GM21390 (cell line): ENCODE measurements around the gene ADAM10.

Source experiments
- ATAC-seq: cut with Tn5 transposase; IDR thresholded peaks from one replicate; pipeline ENCODE4 v1.9.1; 2021; ENCODE audit not compliant: unreplicated experiment

ADAM10 gene

DNA sequence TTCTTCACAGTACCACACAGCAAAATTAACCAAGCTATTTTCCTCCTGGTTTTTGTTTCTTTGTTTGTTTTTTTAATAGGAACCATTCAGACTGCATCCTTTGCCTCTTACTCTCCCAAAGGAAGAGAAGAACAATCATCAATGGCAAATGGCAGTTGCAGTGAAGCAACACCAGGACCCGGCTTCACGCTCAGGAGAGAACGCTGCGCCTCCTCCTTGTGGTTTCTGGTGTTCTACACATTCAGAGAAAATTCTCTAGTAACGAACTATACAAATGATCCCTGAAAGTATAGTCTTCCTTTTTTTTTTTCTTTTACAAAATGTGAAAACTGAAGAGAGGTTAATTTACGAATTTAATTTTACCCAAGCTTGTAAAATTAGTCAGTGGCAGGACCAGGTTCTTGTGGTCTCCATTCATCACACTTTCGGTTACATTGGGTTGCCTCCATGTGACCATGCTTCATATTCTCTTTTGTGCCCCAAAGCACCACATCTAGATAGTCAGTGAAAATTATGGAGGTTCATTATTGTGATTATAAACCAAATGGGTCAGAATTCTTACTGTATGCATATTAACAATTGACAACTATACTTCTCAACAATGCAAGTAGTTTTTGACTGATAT is 11.0 kb upstream of the ADAM10 start:
- no peak for ATAC-seq

DNA sequence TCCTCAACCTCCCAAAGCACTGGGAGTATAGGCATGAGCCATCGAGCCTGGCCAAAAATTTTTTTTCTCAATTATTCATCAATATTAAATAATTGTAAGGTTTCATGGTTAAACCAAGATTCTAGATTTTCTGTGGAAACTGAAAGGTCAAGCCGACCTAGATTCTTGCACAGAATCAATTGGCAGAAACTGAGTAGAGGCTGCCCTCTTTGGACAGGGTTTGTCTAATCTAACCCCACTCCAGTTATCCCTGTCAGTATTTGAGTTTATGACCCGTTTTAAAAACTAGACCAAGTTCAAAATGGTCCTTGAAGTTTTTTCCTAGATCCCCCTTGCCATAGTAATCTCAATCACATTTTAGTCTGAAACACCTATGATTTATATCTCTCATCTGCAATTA is 8.6 kb upstream of the ADAM10 start:
- ATAC-seq: no peak

DNA sequence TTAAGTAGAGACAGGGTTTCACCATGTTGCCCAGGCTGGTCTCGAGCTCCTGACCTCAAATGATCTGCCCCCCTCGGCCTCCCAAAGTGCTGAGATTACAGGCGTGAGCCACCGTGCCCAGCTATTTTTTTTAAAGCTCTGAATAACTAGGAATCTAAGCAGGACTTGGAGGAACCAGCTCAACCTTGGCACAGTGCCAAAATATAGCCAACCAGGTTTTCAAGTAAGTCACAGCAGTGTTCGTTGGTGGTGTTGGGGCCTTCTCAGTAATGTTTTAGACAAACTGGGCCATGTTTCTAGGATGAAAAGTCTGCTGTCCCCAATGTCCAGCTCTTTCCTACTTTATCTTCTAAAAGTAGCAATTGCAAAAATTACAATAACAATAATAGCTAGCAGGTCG is 6.4 kb upstream of the ADAM10 start:
- ATAC-seq: no peak

DNA sequence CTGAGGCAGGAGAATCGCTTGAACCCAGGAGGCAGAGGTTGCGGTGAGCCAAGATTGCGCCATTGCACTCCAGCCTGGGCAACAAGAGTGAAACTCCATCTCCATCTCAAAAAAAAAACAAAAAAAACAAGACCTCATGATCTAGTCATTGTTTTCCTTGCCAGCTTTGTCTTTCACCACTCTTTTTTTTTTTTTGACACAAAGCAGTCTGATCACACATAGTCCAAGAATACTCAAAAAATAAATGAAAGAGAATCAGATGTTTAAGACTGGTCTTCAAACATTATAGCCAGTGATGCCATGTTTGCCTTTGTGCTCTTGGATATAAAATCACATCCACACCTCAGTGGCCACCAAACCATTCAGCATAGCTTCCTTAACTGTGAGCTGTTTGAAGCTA is 5.8 kb upstream of the ADAM10 start:
- no peak for ATAC-seq

DNA sequence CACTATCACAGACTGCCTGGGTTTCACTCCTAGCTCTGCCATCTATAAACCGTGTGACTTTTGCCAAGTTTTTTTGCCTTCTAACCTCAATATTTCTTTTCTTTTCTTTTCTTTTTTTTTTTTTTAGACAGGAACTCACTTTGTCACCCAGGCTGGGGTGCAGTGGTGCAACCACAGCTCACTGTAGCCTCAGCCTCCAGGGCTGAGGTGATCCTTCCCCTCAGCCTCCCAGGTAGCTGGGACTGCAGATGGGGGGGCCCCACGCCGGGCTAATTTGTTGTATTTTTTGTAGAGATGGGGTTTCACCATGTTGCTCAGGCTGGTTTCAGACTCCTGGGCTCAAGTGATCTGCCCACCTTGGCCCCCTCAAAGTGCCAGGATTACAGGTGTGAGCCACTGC is 3.2 kb upstream of the ADAM10 start:
- ATAC-seq: no peak

DNA sequence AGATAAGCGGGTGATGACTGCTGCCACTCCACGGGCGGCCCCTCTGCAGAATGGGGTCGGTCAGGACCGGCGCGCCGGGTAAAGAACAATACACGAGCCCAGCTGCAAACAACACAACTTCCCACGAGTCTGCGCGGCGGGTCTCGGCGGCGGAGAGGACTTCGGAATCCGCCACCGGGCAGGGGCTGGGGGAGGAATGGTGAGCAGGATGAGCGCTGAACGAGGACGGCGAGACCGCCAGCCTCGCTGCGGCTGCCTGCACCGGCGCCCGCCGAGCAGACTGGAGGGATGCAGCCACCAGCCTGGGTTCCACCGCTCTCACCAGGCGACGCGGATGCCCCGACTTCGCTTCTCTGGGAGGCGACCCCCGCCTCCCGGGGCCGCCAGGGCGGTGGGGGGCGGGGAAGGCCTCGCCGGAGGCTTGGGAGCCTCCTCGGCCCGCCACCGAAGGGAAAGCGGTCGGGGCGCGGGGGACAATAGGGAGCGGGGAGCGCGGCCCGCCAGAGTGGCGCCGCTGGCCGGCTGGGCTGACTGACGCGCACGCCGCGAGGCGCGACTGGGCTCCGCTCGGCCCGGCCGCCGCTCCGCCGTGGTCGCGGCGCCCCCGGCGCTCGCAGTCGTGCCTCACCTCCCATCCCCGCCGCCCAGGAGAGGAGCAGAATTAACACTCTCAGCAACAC is 515 bp downstream of the ADAM10 start:
- peak; percentile 26 for ATAC-seq

DNA sequence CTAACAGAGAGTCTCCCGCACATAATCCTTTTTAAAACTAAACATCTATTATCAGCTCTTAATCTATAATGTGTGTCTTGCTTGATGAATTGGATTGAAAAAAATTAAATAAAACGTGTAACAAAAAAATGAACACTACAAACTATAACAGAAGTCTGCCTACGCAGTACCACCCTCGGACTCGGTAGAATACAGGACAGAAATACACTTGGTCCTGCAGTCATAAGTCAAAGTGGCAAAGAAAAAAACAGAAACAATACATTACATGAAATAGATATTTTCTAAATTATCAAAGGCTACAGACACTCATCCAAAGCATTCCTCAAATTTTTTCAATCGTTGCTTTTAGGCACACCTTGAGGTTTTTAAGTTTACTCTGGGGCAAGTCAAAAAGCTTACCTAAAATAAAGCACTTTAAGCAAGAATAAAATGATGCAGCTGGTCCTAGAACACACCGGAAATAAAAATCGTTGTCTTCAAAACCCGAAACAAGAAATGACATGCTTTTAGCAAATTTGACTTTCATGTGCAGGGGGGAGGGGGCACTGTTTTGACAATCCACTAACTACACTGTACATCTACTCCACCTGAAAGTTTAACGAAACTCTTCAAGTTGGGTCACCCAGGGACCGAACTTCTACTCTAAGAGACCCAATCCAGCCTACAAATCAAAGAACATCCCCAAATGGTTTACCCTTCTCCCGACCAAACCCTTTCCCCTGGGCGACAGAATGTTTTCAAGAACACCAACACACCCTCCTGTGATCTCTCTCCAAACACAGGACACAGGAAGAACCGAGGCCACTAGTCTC is 1.3 kb downstream of the ADAM10 start:
- peak; percentile 8 for ATAC-seq

DNA sequence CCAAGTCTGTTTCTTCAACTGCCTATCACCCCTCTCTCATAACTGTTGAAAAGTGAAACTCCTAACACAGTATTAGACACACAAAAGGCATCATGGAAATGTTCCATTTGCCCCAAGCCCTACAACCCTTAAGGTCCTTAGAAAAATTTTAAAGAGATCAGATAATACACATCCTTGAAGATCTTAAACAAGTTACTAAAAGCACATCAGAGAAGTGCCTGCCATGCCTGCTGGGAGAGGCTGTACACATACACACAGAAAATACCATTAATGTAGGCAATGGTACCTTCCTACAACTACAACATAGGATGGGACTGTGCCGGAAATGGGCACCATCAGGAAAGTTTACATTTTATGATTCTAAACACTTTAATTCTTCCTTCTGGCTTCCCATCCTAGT is 3.3 kb downstream of the ADAM10 start:
- ATAC-seq: no peak

DNA sequence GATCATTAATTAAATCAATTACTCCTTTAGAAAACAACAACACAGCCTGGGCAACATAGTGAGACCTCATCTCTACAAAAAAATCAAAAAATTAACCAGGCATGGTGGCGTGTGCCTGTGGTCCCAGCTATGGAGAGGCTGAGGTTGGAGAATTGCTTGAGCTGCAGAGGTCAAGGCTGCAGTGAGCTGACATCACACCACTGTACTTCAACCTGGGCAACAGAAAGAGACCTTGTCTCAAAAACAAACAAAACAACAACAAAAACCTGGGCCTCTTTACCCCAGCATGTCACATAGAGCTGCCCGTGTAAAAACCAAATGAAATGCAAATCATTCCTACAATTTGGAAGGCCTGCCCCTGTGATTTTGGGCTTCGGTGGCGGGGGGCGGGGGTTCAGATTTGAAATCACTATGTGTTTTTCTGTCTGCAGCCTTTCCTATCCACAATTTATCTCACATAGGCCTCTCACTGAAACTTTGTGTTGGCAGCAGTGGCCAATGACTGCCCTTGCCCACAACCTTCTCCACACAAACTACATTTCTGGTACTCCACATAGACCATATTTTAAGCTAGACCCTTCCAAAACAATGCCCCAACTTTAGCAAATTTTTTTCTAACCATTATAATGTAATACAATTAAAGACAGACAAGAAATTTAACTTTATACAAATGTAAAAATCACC is 6.5 kb downstream of the ADAM10 start:
- ATAC-seq: no peak

DNA sequence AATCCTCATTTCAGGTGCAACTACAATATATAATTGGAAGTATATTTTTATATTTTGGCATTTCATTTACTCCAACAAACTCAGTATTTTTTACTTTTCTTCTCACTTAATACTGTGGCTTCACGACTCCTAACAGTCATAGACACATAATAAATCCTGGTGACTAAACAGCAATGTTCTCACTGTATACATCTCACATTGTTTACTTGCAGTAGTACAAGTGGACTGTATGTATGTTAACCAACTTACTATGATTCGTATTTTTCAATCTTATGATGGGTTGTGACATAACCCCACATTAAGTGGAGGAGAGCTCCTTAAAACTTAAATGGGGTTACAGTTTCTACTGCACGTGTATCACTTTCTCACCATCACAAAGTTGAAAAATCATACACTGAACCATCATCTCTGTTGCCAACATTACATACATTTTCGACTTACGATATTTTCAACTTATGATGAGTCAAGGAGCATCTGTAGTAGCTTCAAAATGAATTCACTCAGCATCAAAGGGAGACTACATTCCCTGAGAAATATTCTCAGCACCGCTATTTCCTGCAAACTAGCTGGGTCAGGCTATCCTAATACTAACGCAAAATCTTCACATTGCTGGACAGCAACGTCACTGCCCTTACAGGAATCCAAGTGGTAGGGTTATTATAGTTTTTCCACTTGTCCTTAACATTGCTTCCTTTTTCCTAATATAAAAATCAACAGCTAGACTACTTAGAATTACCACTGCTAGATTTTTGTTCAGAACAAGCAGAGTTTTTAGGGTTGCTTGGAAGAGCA is 7.3 kb downstream of the ADAM10 start:
- no peak for ATAC-seq

DNA sequence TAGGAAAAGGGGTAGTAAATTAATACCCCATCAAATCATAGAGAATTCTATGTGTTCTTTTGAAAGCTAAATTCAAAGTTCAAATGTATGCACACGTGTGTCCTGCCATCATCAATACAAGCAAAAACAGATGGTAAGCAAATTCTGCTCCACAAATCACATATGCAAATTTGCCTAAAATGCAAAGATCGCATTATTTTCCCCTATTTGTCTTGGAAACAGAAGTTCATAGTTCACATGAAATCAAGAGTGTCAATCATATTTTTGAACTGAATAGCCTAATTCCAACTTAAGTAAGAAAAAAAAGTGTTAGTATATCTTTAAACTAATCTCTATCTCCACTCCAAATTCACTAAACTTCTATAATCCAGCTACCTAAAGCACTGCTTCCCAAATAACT is 8.5 kb downstream of the ADAM10 start:
- no peak for ATAC-seq

DNA sequence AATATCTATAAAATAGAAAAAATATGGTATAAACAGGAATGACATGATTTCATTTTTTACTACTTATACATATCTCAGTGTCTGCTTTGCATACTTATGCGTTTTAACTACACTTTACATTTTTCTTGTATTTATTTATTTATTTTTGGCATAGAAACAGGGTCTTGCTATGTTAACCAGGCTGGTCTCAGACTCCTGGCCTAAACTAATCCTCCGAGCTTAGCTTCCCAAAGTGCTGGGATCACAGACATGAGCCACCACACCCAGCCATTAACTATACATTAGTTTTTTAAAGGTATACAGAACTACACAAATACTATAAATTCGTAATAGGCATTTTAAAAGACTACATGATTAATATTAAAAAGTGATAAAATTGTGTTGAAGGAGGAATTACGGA is 9.1 kb downstream of the ADAM10 start:
- ATAC-seq: no peak

DNA sequence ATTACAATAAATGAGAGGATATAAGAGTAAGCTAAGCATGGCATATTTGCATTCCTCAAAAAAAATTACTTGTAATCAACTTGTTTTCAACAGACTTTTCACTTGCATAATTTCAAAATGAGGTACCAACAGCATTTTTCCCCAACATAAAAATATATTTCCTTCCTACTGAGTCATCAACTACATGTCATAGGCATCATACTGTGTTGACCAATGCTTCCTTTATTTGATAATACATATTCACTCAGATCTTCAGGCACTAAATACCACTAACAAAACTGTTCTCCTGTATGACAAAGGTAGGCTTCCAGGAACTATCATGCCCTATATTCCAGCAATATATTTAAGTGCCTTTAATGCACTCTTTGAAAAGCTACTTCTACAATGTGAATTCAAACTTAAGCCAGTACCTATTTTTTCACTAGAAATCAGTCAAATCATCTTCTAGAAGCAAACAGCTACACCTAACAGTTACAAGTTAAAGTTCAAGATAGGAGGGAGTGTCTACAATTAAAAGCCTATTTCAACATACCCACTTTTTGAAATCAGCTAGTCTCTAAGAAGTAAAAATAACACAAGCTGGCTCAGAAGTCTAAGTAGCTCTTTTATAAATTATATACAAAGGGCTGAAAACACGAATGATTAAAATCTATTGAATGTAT is 11.3 kb downstream of the ADAM10 start:
- ATAC-seq: no peak

DNA sequence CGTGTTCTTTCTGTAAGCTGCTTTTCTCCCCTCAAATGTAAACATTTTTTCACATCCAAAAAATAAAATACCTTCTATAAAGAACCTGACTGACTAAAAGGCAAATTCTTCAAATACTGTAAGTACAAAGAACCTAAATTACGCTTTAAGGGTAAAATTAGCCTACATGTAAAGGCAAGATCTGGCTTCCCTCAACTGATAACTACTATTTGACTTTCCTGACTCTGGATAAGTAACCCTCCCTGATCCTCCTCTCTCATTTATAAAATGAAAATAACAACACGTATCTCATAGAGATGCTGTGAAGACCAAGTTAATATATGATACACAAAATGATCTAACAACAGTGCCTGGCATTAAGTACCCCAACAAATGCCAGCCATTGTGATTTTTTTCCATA is 12.2 kb downstream of the ADAM10 start:
- ATAC-seq: no peak

DNA sequence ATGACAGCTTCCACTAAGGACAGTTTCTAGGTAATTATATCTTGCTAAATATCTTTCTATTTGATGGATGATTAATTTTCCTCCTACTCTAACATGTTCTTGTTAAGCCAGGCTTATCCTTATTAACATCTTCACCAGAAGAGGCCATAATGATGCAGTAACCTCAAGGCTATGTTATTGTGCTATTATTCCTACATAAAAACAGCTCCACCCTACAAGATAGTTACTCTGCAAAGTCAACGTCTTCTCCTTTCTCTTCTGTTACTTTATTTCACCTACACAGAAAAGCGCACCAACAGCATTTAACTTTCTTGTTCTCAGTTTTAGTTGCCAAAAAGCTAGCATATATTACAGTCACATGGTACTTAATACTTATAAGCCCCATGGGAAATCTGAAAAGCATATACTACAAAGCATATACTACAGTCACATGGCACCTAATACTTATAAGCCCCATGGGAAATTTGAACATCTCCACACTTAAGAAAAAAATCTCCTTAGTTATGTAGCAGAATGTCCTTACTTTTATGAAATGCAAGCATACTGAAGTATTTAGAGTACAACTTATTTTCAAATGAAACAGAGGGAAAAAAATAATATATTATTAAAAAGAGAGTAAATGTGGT is 13.4 kb downstream of the ADAM10 start:
- no peak for ATAC-seq

DNA sequence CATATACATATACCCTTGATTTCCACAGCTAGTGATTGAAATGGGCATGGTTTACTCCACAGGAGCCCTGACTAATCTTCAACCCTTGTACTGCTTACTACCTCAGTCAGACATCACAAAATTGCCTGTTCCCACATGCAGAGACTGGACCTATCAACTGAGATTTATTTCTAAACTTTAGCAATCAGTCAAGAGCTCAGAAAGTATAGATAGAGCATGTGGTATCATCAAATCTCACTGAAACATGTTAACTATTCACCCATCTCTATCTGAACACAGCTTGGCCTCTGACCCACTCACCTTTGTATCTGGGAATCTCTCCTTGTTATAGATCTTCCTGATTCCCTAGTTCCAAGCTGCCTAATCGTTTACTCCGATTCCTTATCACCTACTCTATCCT is 14.6 kb downstream of the ADAM10 start:
- ATAC-seq: no peak

DNA sequence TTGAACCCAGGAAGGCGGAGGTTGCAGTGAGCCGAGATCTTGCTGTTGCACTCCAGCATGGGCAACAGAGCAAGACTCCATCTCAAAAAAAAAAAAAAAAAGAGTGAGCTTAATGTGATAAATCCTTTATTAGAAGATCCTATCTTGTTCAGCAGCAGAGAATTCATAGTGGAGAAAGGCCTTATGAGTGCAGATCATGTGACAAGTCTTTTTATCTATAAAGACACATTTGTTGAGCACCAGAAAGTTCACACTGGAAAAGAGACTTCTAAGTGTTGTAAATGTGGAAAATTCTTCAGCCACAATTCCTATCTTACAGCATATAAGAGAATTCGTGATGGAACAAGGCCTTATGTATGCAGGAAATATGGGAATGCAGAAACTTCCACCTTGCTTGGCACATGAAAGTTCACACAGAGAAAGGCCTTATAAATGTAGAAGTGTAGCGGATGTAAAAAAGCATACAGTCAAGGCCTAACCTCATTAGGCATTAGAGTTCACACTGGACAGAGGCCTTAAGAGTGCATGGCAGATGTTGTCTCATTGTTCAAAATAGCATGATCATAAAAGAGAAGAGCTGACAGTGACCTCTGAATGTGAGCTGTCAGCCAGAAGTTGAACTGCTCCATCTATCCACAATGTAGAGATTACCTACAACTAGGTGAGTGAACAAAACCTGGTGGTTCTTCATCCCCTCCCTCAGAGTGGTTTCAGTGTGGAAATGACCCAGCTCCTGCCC is 16.7 kb downstream of the ADAM10 start:
- ATAC-seq: no peak

DNA sequence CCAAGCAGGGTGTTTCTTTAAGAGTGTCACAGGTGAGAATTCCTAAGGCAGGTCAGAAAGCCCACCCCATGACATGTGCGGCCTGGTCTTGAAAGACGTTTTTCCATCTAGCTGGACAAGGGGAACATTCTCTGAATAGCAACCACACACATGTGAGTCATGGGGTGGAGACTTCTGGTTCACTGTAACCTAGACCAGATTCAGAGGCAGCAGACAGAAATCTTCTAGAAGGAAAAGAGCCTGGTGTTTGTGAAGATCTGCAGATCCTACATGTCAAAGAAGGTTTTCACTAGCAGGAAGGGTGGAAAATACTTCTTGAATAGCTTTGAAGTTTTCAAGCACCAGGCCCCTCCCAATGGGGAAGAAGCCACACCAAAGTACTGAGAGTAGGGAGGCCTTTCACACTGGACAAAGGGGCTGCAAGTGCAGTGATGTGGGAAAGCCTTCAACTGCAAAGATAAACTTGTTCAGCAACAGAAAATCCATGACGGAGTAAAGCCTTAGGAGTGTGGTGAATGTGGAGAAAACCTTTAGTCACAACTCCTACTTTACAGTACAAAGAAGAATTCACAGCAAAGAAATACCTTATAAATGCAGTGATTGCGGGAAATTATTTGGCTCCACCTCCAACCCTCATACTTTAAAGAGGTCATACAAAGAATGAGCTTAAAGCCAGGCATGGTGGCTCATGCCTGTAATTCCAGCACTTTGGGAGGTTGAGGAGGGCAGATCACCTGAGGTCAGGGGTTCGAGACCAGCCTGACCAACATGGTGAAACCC is 17.6 kb downstream of the ADAM10 start:
- ATAC-seq: no peak
